CD4-positive, alpha-beta T cell treated with Interleukin-15 for 4 hours (primary cell): ENCODE data around the gene APOO.
"Not testable (repeated sequence)": the region's sequence is repeated elsewhere in the genome, so short reads cannot be mapped to it uniquely, and the experiment has no call there.

Experiments used
- DNase-seq: peaks from one replicate; pipeline ENCODE4 v3.0.0-alpha.2; 2020; ENCODE audit warnings: low spot score

Gene APOO

GRCh38 chrX:23859238-23859637, 48.5 kb downstream of the APOO start:
- not testable (repeated sequence) for DNase-seq

DNA sequence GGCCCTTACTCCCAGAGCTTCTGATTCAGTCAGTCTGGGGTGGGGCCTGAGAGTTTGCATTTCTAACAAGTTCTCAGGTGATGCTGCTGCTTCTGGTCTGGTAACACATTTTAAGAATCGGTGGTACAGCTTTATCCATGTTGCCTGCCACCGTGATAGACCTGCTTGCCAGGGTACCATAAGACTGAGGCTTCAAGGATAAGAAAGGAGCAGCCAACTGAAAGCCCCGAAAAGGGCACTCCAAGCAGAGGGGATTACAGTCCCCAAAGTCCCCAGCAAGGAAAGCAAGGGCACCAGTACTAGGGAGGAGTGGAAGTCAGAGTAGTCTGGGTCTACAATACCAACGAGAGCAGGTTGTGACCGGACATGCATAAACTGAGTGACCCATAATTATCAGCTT, 49.8 kb downstream of the APOO start:
- DNase-seq: no peak

- DNase-seq: no peak
Measured at GRCh38 chrX:23857363-23857762, 50.4 kb downstream of the APOO start.

DNA sequence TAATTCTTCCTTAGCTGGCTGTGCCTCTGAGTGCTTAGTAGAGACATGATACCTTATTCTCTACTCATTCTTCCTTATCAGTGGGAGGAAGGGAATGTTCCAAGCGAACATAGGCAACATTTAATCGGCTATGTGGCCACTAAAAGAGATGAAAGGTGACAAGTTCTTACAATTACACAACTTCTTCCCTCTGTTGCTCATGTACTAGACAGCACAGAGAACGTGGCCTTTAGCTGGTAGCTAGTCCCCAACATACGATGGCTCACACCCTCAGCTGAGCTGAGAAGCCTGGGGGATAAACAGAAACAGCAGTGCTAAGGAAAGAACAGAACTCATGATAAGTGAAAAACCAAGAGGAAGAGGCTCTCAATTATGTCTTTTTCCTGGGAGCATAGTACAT, 52.2 kb downstream of the APOO start:
- DNase-seq: no peak

DNA sequence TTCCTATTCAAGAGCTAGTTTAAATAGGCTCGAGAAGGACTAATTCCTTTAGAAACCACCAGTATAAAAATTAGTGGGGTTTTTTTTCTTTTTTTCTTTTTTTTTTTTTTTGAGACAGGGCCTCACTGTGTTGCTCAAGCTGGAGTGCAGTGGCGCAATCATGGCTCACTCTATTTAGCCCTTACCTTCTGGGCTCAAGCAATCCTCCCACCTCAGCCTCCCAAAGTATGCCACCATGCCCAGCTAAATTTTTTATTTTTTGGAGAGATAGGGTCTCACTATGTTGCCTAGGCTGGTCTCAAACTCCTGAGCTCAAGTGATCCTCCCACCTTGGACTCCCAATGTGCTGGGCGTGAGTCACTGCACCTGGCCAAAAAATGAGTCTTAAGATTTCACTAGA, 52.8 kb downstream of the APOO start:
- DNase-seq: no peak

DNA sequence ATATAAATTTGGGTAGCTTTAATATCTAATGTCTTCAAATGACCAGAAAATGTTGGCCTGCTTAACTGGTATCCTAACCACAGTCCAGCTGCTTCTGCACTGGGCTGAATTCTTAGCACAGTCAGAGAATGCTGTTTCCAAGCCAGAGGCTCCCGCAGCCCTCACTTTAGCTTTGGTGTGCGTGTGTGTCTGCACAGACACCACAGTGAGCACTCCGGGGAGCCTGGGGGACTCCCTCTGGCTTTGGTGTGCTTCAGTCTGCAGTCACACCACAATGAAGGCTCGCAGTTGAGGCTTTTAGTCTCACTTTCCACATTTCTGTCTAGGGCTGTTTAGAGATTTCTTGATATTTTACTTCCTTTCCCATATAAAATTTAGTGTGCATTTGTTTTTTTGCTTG, 53.6 kb downstream of the APOO start:
- no peak for DNase-seq

DNA sequence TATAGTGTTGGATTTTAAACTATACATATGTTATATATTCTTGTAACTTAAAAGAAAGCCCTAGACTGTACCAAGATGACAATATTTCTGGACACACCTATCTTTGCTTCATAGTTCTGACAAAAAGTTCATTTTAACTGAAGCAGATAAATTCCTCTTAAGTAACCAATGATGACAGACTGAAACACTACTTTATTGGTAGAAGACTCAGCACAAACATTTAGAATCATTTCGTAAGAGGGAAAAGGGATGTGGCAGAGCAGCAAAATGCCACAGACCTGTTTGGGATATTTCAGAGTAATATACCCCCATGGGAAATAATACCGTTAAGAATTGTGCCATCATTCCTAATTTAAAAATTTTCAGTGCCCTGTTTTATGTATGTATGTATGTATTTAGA, 56.2 kb downstream of the APOO start:
- no peak for DNase-seq

GRCh38 chrX:23849241-23849640, 58.5 kb downstream of the APOO start:
- no peak for DNase-seq

DNA sequence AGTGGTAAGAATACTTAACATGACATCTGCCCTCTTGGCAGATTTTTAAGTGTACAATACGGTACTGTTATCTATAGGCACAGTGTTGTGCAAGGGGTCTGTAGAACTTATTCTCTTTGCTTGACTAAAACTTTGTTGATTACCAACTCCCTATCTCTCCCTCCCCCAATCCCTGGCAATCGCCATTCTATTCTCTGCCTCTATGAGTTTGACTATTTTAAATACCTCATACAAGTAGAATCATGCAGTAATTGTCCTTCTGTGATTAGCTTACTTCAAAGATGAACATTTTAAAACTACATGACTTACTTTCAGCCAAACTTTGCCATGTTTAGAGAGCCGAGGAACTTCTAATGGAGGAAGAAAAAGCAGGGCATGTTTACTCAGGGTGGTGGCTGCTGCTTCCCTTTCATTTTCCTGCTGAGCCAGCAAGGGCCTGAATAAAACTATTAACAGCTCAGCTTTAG, 62.4 kb downstream of the APOO start:
- DNase-seq: no peak

DNA sequence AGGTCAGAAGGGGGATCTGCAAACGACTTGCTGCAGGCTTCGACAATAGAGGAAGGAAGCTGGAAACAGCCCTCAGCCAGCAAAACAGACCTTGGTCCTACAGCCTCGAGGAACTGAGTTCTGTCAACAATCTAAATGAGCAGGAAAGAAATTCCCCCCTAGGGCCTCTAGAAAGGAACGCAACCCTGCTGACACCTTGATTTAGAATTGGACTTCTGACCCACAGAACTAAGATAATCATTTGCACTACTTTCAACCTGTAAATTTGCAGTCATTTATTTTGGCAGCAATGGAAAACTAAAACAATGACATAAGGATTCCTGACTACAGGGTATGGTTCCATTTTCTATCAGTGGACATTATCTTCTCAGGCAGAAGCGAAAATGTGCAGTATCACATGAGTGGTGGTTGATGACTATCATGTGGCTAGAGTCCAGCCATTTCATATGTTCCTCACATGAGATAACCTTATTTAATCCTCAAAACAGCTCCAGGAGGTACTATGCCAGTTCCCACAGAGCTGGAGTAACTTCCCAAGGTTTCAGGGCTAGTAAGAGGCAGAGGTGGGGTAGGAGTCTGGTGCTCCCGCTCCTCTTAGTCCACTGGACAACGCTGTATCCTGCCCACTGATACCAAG, 63.1 kb downstream of the APOO start:
- no peak for DNase-seq

DNA sequence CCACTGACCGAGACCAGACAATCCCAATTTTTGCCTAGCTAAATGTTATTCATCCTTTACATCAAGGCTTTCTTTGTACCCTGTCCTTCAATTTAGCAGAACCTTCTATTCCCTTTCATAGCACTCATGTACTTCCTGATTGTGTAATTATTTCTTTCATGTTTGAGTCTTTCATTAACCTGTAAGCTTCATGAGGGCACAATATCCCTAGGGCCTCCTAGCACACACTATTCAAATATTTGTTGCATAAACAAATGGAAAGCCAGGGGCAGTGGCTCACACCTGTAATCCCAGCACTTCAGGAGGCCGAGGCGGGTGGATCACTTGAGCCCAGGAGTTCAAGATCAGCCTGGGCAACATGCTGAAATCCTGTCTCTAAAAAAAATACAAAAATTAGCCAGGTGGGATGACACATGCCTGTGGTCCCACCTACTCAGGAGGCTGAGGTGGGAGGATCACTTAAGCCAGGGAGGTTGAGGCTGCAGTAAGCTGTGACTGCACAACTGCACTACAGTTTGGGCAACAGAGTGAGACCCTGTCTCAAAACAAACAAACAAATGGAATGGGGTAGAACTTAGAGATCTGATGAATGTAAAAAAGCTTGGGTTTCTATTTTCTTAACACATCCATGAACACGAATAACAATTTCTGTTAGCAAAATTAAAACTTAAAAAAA, 65.8 kb downstream of the APOO start:
- DNase-seq: no peak

GRCh38 chrX:23840674-23841073, 67.1 kb downstream of the APOO start:
- no peak for DNase-seq

DNA sequence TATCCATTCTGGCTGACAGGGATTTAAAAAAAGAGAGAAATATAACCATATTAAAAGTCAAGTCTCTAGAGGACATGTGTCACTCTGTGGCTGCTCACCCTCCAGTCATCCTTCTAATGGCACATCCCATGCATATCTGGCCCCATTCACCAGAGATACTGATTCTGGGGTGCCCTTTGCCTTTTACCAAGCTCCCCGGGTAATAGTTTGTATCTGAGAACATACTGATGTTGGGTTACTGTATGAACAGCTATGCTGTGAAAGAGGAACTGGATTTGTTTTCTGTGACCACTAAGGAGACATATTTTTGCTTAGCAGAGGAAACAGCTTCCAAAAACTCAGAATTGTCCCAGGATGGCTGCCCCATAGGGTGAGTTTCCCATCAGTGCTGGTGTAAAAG, 68.8 kb downstream of the APOO start:
- DNase-seq: no peak

DNA sequence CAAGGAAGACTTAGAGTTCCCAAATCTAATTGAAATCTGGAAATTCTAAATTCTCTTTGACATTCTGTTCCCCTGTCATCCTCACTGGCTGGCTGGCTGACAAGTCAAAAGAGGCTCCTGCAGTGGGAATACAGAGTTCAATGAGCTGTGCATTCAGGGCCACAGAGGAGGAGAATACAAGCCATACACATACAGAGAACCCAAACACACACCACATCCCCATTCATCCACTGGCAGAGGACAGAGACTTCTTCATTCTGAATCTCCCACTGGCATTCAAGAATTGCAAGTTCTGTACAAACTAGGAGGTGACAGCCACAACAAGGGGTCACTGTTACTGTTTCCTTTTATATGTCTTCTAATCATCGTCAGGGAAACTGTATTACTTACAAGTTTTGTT, 75.0 kb downstream of the APOO start:
- no peak for DNase-seq

DNA sequence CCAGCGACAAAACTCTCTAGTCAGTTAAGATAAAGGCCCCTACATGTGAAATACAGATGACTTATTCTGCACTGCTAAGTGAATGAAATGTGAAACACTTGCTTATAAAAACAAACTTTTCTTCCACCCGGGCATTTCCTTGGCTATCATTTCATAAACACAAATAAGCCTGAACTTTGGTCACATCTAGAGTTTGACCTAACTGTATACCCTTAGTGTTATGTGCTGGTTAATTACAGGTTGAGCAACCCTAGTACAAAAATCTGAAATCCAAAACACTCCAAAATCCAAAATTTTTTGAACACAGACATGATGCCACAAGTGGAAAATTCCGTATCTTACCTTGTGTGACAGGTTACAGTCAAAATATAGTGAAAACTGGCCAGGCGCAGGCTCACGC, 78.9 kb downstream of the APOO start:
- no peak for DNase-seq

- DNase-seq: no peak
Measured at GRCh38 chrX:23826653-23827052, 81.1 kb downstream of the APOO start.

DNA sequence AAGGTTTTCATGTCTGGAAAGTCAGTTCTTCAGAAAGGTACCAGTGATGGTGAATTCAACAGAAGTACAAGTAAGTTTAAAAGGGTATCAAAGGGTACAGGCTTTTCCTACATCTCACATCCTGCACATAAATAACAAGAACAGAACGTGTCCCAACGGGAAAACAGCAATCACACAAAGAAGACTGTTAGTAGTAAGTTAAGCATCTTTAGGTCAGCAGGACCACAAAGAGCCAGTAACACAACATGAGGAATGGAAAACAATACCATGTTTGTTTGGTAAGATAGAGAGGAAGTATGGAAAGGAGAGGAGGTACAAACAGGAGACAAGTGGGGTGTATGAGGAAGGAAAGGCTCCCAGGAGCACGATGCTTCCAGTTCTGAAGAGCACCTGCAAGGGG, 81.5 kb downstream of the APOO start:
- DNase-seq: no peak

DNA sequence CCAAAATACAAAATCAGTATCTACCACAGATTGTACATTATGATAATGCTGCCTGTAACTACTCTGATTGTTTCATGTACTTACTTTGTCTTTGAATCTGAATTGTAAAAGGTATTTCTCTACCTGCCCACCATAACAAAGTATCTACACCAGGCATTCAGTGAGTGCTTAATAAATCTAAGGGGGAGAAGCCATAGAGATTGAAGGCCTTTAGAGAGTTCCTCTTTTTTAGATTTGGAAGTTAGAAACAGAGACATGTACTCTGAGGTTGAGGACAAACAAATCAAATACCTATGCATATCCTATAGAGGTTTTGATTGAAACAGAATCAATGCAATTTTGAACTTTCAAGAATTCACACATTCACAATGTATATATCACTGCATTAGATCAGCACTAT, 82.1 kb downstream of the APOO start:
- DNase-seq: no peak

DNA sequence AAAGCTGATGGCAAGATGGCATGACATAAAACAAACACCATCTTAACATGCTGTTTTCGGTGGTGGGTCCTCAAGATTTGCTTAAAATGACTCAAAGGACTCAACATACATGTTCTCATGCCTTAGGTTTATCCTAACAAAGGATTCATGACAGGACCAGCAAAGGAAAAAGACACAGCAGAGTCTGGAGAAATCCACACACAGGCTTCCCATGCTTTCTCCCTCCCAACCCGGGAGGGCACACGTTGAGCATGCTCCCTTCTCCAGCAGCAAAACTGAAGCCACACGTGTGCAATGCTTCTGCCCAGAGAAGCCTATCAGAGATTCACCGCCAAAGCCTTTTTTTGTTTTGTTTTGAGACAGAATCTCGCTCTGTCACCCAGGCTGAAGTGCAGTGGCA, 84.9 kb downstream of the APOO start:
- DNase-seq: no peak

DNA sequence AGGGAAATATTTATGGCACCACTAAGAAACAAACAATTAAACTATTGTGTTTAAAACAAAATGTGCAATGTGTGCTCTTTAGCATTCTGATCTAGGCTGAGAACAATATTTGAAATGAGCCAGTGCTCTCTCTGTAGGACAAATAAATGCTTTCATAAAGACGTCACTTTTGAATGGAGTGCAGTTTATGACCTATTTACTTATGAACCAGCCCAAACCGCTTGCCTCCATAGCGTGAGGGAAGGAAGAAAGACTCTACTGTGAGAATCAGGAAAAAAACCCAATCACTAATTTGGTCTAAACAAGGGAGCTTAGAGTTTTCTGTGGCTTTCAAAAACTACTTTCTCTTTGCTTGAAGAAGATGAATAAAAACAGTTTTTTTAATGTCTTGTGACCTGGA, 85.3 kb downstream of the APOO start:
- no peak for DNase-seq

GRCh38 chrX:23821847-23822246, 85.9 kb downstream of the APOO start:
- DNase-seq: no peak

DNA sequence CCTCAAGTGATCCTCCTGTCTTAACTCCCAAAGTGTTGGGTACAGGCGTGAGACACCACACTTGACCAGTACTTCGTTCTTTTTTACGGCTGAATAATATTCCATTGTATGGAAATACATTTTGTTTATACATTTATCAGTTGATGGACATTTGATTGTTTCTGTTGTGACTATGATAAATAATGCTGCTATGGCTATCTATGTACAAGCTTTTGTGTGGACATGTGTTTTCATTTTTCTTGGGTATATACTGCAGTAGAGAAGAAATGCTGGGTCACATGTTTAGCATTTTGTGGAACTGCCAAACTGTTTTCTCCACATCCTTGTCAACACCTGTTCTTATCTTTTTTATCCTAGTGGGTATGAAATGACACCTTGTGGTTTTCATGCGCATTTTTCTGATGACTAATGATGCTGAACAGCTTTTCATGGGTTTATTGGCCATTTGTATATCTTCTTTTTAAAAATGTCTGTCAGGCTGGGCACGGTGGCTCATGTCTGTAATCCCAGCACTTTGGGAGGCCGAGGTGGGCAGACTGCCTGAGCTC, 87.4 kb downstream of the APOO start:
- DNase-seq: no peak

- no peak for DNase-seq
Measured at GRCh38 chrX:23819385-23820234, 88.1 kb downstream of the APOO start.
